Lower lobe of right lung (tissue), 2 donors: Measurements from ENCODE around the gene DNAJB13. TPM values are rescaled to one million over a fixed set of nuclear protein-coding genes. Genes with fewer than 3 reads are reported as not detected.

Experiments used
- ATAC-seq, 2 donors: fragments of 200-7000 bp; cut with Tn5 transposase; one replicate each; pipeline ENCODE4 v1.9.1; 2020 to 2022; ENCODE audit warnings: mild to moderate bottlenecking in 2 of 2, moderate library complexity in 2 of 2
- DNase-seq: peaks from one replicate; pipeline ENCODE4 v3.0.0-alpha.2; 2020
- H3K27ac ChIP-seq: fragments of 200-600 bp; one replicate; pipeline ENCODE4 v1.8.0; 2022
- H3K27me3 ChIP-seq: fragments of 200-600 bp; one replicate; pipeline ENCODE4 v1.8.0; 2022; ENCODE audit warnings: low read depth
- H3K36me3 ChIP-seq: fragments of 200-600 bp; one replicate; pipeline ENCODE4 v1.8.0; 2022; ENCODE audit warnings: mild to moderate bottlenecking
- H3K4me1 ChIP-seq: fragments of 200-600 bp; one replicate; pipeline ENCODE4 v1.8.0; 2022
- H3K4me3 ChIP-seq: fragments of 200-600 bp; one replicate; pipeline ENCODE4 v1.8.0; 2022; ENCODE audit warnings: mild to moderate bottlenecking
- H3K9me3 ChIP-seq: fragments of 200-600 bp; one replicate; pipeline ENCODE4 v1.8.0; 2022
- intact Hi-C: fragments of 100-400 bp; cut with DNase I; formaldehyde crosslinking; loops from one replicate; pipeline ENCODE4 v1.11.0; 2022
- total RNA-seq: library from RNA; stranded (reverse); fragmentation: NEBNext Ultra II Directional; extraction: Animal tissue kit (Norgen Biotek cat#: 25700); gene quantifications from one replicate; pipeline ENCODE4 v1.2.1, GENCODE V29; 2021
- TF ChIP-seq, protein P1 (sequence below): fragments of 200-600 bp; IDR thresholded peaks from one replicate; pipeline ENCODE4 v1.8.0; 2022; ENCODE audit warnings: antibody characterized with exemption, mild to moderate bottlenecking
- donor health status: DM: no; HTN: yes; CAD: no; lungs with severe emphysema.

DNAJB13 gene
- total RNA-seq, 1 donor from 2014 or later, result 7.5 TPM

DNA sequence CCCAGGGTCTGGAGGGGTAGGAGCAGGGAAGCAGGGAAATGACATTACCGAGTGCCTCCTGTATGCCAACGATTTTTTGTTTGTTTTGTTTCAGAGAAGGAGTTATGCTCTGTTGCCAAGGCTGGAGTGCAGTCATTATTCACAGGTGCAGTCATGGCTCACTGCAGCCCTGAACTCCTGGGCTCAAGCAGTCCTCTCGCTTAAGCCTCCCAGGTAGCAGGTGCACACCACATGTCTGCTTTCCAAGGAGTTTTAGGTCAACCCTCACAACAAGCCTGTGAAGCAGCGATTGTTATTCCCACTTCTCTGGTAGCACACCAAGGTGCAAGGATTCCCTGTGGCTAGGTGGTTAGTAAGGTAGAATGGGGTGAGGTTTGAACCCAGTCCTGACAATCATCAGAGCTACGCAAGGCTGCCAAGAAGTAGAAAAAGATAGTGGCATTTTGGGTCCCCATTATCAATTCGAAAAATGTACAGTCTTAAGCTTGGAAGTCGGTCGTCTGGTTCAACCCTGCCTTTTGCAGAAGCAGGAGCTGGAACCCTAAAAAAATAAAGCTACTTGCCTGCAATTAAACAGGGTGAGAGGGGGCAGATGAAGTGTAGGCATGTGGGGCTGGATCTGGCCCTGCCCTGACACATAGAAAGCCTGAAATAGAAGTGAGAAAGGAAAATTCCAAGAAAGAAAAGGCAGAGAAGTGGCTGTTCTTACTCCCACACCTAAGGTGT lies 48.9 kb downstream of the DNAJB13 start:
- DNase-seq (no peak), ATAC-seq (no peak)
- H3K36me3 ChIP-seq, result peaks cover 28% of the 10 kb centered on the region
- H3K27me3 ChIP-seq, result no peaks in the 10 kb centered on the region
- H3K4me3 ChIP-seq, result no peak overlapping the region
- intact Hi-C loops, result no loop called here
- H3K9me3 ChIP-seq, result no peaks in the 10 kb centered on the region
- H3K4me1 ChIP-seq, result peaks cover 15% of the 10 kb centered on the region
- TF ChIP-seq, protein P1, sequence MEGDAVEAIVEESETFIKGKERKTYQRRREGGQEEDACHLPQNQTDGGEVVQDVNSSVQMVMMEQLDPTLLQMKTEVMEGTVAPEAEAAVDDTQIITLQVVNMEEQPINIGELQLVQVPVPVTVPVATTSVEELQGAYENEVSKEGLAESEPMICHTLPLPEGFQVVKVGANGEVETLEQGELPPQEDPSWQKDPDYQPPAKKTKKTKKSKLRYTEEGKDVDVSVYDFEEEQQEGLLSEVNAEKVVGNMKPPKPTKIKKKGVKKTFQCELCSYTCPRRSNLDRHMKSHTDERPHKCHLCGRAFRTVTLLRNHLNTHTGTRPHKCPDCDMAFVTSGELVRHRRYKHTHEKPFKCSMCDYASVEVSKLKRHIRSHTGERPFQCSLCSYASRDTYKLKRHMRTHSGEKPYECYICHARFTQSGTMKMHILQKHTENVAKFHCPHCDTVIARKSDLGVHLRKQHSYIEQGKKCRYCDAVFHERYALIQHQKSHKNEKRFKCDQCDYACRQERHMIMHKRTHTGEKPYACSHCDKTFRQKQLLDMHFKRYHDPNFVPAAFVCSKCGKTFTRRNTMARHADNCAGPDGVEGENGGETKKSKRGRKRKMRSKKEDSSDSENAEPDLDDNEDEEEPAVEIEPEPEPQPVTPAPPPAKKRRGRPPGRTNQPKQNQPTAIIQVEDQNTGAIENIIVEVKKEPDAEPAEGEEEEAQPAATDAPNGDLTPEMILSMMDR, result no peak
- H3K27ac ChIP-seq, result no peak overlapping the region

DNA sequence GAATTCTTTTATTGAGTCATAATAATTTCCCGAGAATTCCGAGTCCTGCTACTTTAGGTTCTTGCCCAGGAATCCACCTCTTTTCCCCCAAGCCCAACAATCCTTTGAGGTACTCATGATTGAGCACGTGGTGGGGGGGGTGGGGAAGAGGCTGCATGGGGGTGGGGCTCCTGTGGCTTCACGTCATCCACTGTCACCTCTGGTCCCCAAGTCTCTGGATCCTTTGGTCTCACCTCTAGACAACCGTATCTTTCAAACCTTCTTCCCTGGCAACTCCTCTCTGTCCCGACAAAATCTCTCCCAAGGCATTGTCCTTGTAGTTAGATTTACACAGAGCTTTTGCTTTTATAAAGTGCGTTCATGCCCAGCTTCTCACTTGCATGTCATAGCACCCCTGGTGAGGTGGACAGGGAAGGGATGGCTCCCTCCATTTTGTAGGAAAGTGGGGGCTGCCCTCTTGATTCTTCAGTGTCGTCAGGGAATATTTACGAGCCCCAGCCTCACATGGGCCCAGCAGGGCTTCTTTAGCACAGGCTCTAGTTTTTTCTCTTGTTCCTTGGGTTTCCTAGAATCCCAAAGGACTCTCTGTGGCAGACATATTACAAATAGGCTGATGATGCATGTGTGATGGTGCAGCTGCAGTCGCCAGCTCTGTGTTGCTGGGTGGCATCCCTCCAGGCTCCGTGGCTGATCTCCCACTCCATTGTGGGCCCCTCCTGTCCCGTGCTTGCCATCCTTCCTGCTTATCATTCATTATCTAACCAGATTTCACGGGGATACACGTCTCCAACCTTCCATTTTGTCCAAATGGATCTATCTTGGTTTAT lies 49.7 kb downstream of the DNAJB13 start:
- Histone ChIP-seq H3K27me3 (no peaks in the 10 kb centered on the region), H3K36me3 (peaks cover 28% of the 10 kb centered on the region), H3K9me3 (no peaks in the 10 kb centered on the region), H3K27ac (no peak overlapping the region), H3K4me1 (peaks cover 8% of the 10 kb centered on the region), H3K4me3 (no peak overlapping the region)
- DNase-seq (no peak), ATAC-seq (no peak)
- TF ChIP-seq, protein P1, result no peak
- intact Hi-C loops, result no loop called here

DNA sequence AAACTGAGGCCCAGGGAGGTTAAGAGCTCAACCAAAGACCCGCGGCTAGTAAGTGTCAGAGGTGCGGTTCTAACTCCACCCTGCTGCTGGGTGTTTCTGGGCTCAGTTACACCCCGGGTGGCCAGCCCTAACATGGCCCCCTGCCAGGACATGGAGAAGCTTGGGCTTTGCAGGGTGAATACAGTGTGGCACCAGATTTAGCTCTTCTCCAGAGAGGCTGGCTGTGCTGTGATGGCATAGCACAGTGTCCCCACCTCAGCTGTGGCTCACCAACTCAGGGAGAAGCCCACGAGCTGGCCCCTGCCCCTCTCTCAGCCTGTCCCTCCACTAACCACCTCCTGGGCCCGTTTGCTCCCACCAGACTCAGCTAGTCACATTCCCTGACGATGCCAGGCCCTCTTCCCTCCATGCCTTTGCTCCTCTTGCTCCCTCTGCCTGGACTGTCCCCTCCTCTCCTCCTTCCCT lies 51.0 kb downstream of the DNAJB13 start:
- intact Hi-C loops, result no loop called here
- ATAC-seq, result no peak

DNA sequence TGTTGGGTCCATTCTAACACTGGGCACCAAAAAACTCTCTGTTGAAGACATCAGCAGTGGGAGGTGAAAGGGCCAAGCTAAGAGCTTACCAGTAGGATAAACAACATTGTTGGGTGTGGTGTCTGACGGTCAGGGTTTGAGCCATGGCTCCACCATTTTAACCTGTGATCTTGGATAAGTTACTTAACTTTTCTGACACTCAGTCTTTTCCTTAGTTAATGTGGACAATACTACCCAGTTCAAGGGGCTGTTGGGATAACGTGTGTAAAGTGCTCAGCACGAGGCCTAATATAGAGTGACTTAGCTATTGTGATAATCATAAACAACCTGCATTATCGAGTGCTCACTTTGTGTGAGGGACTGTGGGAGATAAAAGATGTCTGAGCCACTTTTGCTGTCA lies 52.0 kb downstream of the DNAJB13 start:
- H3K27me3 ChIP-seq, result no peaks in the 10 kb centered on the region
- intact Hi-C loops, result no loop called here
- H3K9me3 ChIP-seq, result no peaks in the 10 kb centered on the region
- no peaks in the 10 kb centered on the region for H3K4me1 ChIP-seq
- TF ChIP-seq, protein P1, result no peak
- ATAC-seq (no peak), DNase-seq (no peak)
- H3K4me3 ChIP-seq, result no peak overlapping the region
- no peak overlapping the region for H3K27ac ChIP-seq
- peaks cover 28% of the 10 kb centered on the region for H3K36me3 ChIP-seq

More for the DNA sequence above, 51.0 kb downstream of the DNAJB13 start:
- no peak for DNase-seq
- no peaks in the 10 kb centered on the region for H3K4me1 ChIP-seq
- no peak overlapping the region for H3K4me3 ChIP-seq
- H3K27me3 ChIP-seq, result no peaks in the 10 kb centered on the region
- H3K36me3 ChIP-seq, result peaks cover 28% of the 10 kb centered on the region
- H3K9me3 ChIP-seq, result no peaks in the 10 kb centered on the region
- H3K27ac ChIP-seq, result no peak overlapping the region
- TF ChIP-seq, protein P1, result no peak

DNA sequence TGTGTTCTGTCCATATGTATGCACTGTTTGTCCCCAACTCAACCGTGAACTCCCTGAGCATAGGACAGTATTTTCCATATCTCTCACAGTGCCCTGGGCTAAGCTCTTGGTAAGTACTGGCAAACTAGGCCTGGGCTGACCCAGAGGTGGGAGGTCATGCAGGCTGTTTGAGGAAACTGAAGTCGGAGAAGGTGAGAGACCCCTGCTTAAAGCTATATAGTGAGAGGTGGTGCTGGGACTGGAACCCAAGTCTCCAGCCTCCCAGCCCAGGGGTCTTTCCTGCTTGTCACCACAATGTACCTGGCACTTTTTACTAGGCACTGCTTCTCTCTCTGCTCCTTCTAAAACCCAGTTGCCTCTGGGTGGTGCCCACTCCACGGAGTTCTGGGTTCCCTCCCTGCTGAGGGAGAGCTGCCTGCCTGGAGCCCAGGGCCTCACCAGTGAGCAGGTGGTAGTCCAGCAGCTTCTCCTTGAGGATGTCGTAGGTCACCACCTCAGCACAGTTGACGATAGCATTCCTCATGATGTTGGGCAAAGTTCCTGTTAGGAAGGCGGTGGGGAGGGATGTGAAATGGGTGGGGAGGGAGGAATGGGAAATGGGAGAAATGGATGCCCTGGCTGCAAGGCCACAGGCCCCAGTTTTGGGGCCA lies 53.3 kb downstream of the DNAJB13 start:
- Histone ChIP-seq H3K27ac (no peak overlapping the region), H3K36me3 (peaks cover 28% of the 10 kb centered on the region), H3K4me1 (no peaks in the 10 kb centered on the region), H3K27me3 (no peaks in the 10 kb centered on the region), H3K9me3 (no peaks in the 10 kb centered on the region), H3K4me3 (no peak overlapping the region)
- no peak for ATAC-seq
- no peak for DNase-seq
- intact Hi-C loops, result no loop called here
- TF ChIP-seq, protein P1, result no peak
